ENCODE results near the gene WNK2.

GRCh38 chr9:93315118-93315517 lies 131.2 kb downstream of the WNK2 start:
- TF ChIP-seq CTCF (IDR thresholded peaks at IDR 0.05): no peak
- no peak for TF ChIP-seq POLR2A (IDR thresholded peaks at IDR 0.05)

Data from adrenal gland (tissue), 5 donors.